Esophagus muscularis mucosa (tissue), 4 donors: ENCODE measurements around the gene UBE4B. TPM values are rescaled to one million over a fixed set of nuclear protein-coding genes. Genes with fewer than 3 reads are reported as not detected.
"Not testable (repeated sequence)": the region's sequence is repeated elsewhere in the genome, so short reads cannot be mapped to it uniquely, and the experiment has no call there.

ENCODE experiments used
- DNase-seq: peaks from one replicate; pipeline ENCODE4 v3.0.0-alpha.2; 2017; ENCODE audit errors: extremely low spot score
- H3K27ac ChIP-seq, 4 donors: fragments of 200-600 bp; sonication (generic); replicated peaks in 1 of 4; 1 replicate in 3 of 4; 2 replicates in 1 of 4; pipeline ENCODE4 v1.5.1; 2016 to 2019; ENCODE audit warnings: mild to moderate bottlenecking in 1 of 4
- H3K27me3 ChIP-seq, 4 donors: fragments of 200-600 bp; sonication (generic); one replicate each; pipeline versions ENCODE4 v1.5.1 to v1.6.0; 2016 to 2019
- H3K36me3 ChIP-seq, 4 donors: fragments of 200-600 bp; sonication (generic); one replicate each; pipeline ENCODE4 v1.5.1; 2016 to 2019
- H3K4me1 ChIP-seq, 4 donors: fragments of 200-600 bp; sonication (generic); one replicate each; pipeline ENCODE4 v1.5.1; 2016 to 2019
- H3K4me3 ChIP-seq, 4 donors: fragments of 200-600 bp; sonication (generic); 1 replicate in 2 of 4; 2 replicates in 2 of 4; pipeline ENCODE4 v1.5.1; 2016 to 2019; ENCODE audit warnings: mild to moderate bottlenecking in 4 of 4, moderate library complexity in 1 of 4
- H3K9me3 ChIP-seq, 4 donors: fragments of 200-600 bp; sonication (generic); 1 replicate in 3 of 4; 2 replicates in 1 of 4; pipeline ENCODE4 v1.5.1; 2016 to 2019
- EP300 ChIP-seq: sonication (generic); formaldehyde crosslinking; IDR thresholded peaks from one replicate; pipeline ENCODE4 v1.6.1; 2017; ENCODE audit warnings: antibody characterized with exemption
- POLR2A ChIP-seq: fragments of 450-650 bp; IDR thresholded peaks from one replicate; pipeline ENCODE4 v1.6.1; 2017; ENCODE audit warnings: antibody characterized with exemption, moderate library complexity, mild to moderate bottlenecking, low read depth
- POLR2AphosphoS5 ChIP-seq, 2 donors: sonication (generic); formaldehyde crosslinking; IDR thresholded peaks; one replicate each; pipeline ENCODE4 v1.6.1; 2017; ENCODE audit warnings: antibody characterized with exemption in 2 of 2
- WGBS: methylation state at CpG from one replicate; pipeline ENCODE4 v1.1.5; 2018; 5-methylcytosine and 5-hydroxymethylcytosine counted together
- intact Hi-C: fragments of 100-400 bp; cut with DNase I; formaldehyde crosslinking; loops from one replicate; pipeline ENCODE4 v1.15.1; 2023
- total RNA-seq, 4 donors: library from RNA; depleted of rRNA; stranded (reverse); fragments of >200 nt; gene quantifications; one replicate each; pipeline versions ENCODE4 v1.1.0 to v1.2.1, GENCODE V29; 2016
- TF ChIP-seq, protein P1 (sequence below), 3 experiments: fragments of 200-600 bp in 2 of 3; fragments of 450-650 bp in 1 of 3; sonication (generic) in 2 of 3; IDR thresholded peaks; one replicate each; pipeline ENCODE4 v1.5.1; 2017 to 2019; ENCODE audit warnings: antibody characterized with exemption in 3 of 3, mild to moderate bottlenecking in 2 of 3, moderate library complexity in 1 of 3

UBE4B gene
- total RNA-seq, 4 donors from 2014 or later, result 58.6 to 110 (median 85.5) TPM

DNA sequence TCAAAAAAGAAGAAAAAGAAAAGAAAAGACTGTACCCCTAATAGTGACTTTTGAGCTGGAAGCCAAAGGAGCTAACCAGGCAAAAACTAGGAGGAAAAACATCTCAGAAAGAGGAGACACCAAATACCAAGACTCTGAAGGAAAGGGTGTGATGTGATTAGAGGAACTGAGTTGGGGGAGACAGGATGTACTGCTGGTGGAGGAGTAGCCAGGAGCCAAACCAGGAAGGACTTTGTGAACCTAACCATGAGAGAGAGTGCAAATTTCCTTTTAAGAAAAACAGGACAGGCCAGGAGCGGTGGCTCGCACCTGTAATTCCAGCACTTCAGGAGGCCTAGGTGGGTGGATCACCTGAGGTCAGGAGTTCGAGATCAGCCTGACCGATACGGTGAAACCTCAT is 39.8 kb upstream of the UBE4B start:
- Histone ChIP-seq H3K4me1 (peaks cover 12 to 28% (median 23%) of the 10 kb centered on the region in 4 donors), H3K36me3 (no peaks in the 10 kb centered on the region), H3K9me3 (no peaks in the 10 kb centered on the region), H3K27ac (peak overlapping the region; percentile 28 to 51 (median 40)), H3K27me3 (peaks cover 0 to 11% (median 6%) of the 10 kb centered on the region in 4 donors), H3K4me3 (no peak overlapping the region)
- WGBS, result 81% methylated on average over 5 of the region's 5 CpGs
- no peak for DNase-seq
- peak; percentile 18 to 21 for TF ChIP-seq POLR2AphosphoS5 (IDR thresholded peaks at IDR 0.05)
- TF ChIP-seq EP300, result no peak
- TF ChIP-seq, protein P1, sequence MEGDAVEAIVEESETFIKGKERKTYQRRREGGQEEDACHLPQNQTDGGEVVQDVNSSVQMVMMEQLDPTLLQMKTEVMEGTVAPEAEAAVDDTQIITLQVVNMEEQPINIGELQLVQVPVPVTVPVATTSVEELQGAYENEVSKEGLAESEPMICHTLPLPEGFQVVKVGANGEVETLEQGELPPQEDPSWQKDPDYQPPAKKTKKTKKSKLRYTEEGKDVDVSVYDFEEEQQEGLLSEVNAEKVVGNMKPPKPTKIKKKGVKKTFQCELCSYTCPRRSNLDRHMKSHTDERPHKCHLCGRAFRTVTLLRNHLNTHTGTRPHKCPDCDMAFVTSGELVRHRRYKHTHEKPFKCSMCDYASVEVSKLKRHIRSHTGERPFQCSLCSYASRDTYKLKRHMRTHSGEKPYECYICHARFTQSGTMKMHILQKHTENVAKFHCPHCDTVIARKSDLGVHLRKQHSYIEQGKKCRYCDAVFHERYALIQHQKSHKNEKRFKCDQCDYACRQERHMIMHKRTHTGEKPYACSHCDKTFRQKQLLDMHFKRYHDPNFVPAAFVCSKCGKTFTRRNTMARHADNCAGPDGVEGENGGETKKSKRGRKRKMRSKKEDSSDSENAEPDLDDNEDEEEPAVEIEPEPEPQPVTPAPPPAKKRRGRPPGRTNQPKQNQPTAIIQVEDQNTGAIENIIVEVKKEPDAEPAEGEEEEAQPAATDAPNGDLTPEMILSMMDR (IDR thresholded peaks at IDR 0.05), result no peak
- TF ChIP-seq POLR2A, result no peak
- intact Hi-C loops, result no loop called here

DNA sequence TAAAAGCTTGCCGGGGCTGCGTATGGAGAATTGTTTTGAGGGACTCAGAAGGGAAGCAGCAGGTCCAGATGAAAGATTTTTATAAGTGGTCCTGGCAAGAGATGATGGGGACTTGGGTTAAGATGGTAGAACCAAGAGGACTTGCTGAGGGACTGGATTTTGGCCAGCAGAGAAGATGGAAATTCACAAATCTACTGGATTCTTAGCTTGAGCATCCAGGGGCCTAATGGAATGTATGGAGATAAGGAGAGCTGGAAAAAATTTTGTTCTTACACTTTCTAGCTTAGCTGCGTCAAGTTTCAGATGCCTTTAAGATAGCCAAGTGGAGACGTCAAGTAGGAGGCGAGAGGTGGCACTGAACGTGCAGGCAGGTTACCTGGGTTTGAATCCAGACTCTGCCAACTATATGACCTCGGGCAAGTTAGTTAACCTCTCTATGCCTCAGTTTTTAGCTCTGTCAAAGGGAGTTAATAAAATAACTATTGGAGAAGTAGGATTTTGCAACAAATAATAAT is 39.1 kb upstream of the UBE4B start:
- no peak for TF ChIP-seq POLR2A
- Histone ChIP-seq H3K27me3 (peaks cover 0 to 18% (median 8%) of the 10 kb centered on the region in 4 donors), H3K9me3 (no peaks in the 10 kb centered on the region), H3K4me3 (no peak overlapping the region), H3K4me1 (peaks cover 12 to 30% (median 28%) of the 10 kb centered on the region in 4 donors), H3K36me3 (no peaks in the 10 kb centered on the region), H3K27ac (peak overlapping the region; percentile 28 to 51 (median 40))
- DNase-seq, result no peak
- intact Hi-C loops, result no loop called here
- 89% methylated on average over 7 of the region's 7 CpGs for WGBS

DNA sequence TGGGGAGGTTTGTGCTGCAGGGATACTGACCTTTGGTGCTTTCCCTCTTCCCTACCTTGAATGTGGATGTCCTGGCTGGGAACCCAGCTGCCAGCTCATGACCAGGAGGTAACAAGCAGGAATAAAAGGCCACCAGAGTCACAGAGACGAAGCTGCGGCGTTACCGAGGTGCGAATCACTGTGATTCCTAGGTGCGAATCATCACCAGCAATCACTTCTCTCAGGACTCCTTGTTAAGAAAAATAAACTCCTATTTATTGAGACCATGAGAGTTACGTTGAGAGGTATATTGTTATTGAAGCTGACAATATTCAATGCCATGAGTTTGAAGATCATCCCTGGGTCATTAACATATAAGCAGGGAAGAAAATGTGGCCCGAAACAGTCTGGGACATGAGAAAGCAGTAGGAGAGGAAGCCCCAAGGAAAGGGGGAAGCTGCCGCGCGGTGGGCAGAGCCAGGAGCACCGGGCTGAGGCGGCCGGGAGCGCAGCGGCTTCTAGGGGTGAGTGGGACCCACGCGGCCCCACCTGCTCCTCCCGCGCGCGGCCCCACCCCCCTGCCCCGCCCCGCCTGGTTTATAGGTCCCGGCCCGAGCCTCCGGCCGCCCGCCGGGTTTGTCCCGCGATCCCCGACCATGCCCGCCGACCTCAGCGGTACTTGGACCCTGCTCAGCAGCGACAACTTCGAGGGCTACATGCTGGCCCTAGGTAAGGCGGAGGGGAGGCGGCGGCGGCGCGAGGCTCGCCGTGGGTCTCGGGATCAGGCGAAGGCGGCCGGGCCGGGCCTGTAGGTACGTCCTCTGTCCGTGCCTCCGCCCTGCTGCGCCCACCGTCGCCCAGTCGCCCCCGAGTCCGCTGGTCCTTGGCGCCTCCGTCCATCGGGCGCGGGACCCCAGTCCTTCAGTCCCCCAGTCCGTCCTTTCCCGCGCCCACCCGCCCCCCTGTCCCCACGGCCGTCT is 35.9 kb upstream of the UBE4B start, which contains the start of gene RBP7:
RBP7 (plus strand) TSS at position 605 of the 959 bp plus-strand sequence; CDS start at position 636, 31 bp downstream.
- WGBS, result 23% methylated on average over 22 of the region's 71 CpGs
- intact Hi-C loops, result no loop called here
- Histone ChIP-seq H3K27me3 (peaks cover 0 to 25% (median 8%) of the 10 kb centered on the region in 4 donors), H3K36me3 (peaks cover 0 to 4% (median 0%) of the 10 kb centered on the region in 4 donors), H3K27ac (peak within 1 kb of the TSS in 2 of 4 donors; percentile 52 to 66), H3K9me3 (no peaks in the 10 kb centered on the region), H3K4me3 (peak within 1 kb of the TSS; percentile 64 to 75 (median 70)), H3K4me1 (peaks cover 0 to 23% (median 18%) of the 10 kb centered on the region in 4 donors)
- TF ChIP-seq EP300 (no peak), POLR2AphosphoS5 (IDR thresholded peaks at IDR 0.05) (peak in 1 of 2 donors; percentile 42), POLR2A (no peak)
- TF ChIP-seq, protein P1 (IDR thresholded peaks at IDR 0.05), result no peak
- DNase-seq, result no peak

DNA sequence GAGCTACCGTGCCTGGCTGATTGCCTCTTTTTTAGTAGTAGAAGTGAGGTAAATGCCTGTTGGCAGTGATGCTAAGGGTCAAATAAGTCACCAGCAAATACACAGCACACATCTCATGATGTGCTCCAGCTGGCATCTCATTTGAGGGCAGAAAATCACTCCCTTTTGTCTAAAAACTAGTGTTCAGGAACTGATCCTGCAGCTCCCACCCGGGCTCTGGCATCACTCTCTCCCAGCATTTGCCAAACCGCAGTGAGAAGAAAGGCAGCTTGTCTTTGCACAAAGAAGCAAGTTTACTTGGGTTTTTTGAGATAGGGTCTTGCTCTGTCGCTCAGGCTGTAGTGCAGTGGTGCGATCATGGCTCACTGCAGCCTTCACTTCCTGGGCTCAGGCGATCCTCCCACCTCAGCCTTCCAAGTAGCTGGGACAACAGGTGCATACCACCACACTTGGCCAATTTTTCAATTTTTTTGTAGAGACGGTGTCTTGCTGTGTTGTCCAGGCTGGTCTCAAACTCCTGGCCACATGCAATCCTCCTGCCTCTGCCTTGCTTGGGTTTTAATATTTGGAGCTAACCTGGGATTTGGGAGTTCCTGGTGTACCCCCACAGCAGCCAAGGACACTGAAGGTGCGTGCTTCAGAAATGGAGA is 31.6 kb upstream of the UBE4B start:
- H3K9me3 ChIP-seq, result no peaks in the 10 kb centered on the region
- H3K4me3 ChIP-seq, result no peak overlapping the region
- H3K27ac ChIP-seq, result no peak overlapping the region
- H3K4me1 ChIP-seq, result peaks cover 0 to 23% (median 14%) of the 10 kb centered on the region in 4 donors
- intact Hi-C loops, result no loop called here
- H3K36me3 ChIP-seq, result peaks cover 0 to 4% (median 0%) of the 10 kb centered on the region in 4 donors
- no peak for DNase-seq
- 87% methylated on average over 8 of the region's 8 CpGs for WGBS
- TF ChIP-seq, protein P1 (IDR thresholded peaks at IDR 0.05), result no peak
- TF ChIP-seq POLR2A, result no peak
- TF ChIP-seq POLR2AphosphoS5 (IDR thresholded peaks at IDR 0.05), result no peak
- TF ChIP-seq EP300, result no peak
- H3K27me3 ChIP-seq, result peaks cover 0 to 25% (median 8%) of the 10 kb centered on the region in 4 donors

DNA sequence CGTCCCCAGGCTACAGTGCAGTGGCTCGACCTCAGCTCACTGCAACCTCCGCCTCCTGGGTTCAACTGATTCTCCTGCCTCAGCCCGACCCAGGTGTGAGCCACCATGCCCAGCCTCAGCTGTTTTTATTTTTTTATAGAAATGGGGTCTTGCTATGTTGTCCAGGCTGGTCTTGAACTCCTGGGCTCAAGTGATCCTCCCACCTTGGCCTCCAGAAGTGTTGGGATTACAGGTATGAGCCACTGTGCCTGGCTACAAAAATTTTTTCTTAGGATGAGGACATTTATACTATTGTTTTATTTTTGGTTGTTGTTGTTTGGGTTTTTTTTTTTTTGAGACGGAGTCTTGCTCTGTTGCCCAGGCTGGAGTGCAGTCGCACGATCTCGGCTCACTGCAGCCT is 27.5 kb upstream of the UBE4B start:
- H3K27me3 ChIP-seq, intact Hi-C loops, H3K27ac ChIP-seq, DNase-seq, H3K9me3 ChIP-seq, H3K4me1 ChIP-seq, H3K4me3 ChIP-seq: not testable (repeated sequence)
- H3K36me3 ChIP-seq, result peaks cover 0 to 19% (median 4%) of the 10 kb centered on the region in 4 donors
- WGBS, result 96% methylated on average over 8 of the region's 8 CpGs
